Myocyte (in vitro differentiated cells): ENCODE results near the gene STK32B. TPM values are rescaled to one million over a fixed set of nuclear protein-coding genes. Genes with fewer than 3 reads are reported as not detected.
"Not testable (repeated sequence)": the region's sequence is repeated elsewhere in the genome, so short reads cannot be mapped to it uniquely, and the experiment has no call there.

Source experiments
- DNase-seq: peaks from one replicate; pipeline ENCODE4 v3.0.0-alpha.2; 2012; ENCODE audit warnings: low read depth
- total RNA-seq: library from RNA; depleted of rRNA; stranded (reverse); fragments of >200 nt; gene quantifications from 2 replicates; pipeline ENCODE4 v1.2.3, GENCODE V29; 2014

Gene STK32B
- total RNA-seq, 1 donor from 2014 or later, result 0.29 TPM

DNA sequence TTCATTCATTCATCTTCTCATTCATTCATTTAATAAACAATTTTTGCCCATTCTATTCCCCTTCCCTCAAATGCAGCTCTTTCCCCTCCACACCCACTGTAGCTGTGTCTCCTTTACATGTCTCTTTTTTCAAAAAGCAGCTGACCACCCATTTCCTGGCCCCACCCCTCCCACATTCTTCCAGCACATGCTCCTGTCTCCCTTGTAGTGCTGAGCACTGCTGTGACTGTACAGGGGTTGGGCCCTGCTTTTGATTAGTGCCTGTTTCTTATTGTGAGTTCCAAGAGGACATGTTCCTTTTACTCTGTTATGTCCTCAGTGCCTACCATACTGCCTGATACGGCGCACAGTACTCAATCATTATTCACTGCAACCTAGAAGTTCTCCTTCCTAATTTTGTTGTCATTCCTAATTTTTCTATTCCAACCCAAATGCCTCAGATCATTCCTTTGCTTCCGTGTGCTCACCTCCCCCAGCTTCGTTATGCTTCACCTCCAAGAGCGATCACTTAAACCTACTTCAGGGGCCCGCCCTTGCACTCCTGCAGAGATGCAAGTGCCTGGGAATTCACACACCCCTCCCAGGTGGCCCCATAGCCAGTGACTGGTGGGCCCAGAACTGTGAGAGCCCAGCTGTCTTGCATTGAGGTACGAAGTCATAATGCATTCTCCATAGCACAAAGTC lies 152.2 kb downstream of the STK32B start:
- DNase-seq, result no peak

DNA sequence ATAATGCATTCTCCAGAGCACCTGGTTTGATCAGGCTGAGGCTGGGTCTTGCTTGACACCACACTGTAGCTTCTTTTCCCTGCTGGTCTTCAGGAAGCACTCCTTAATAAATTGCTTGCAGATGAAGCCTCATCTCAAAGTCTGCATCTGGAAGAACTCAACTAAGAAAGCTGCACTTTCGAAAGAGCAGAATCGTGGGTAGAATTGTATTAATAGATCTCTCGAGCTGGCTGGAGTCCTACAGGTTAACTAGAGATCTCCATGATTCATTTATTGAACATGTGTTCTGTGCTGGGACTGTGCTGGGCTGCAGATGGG lies 152.7 kb downstream of the STK32B start:
- DNase-seq, result no peak

DNA sequence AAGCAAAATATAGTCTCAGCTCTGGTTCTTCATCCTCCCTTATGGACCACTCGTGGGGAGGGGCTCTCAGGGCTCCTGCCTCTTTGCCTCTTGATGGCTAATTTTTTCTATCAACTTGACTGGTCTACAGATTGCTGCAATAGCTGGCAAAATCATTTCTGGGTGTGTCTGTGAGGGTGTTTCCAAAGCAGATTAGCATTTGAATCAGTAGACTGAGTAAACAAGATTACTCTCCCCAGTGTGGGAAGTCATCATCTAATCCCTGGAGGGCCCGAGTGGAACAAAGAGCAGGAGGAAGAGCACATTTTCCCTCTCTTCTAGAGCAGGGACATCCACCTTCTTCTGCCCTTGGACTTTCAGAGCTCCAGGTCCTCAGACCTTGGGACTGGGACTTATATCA lies 153.5 kb downstream of the STK32B start:
- DNase-seq, result no peak

DNA sequence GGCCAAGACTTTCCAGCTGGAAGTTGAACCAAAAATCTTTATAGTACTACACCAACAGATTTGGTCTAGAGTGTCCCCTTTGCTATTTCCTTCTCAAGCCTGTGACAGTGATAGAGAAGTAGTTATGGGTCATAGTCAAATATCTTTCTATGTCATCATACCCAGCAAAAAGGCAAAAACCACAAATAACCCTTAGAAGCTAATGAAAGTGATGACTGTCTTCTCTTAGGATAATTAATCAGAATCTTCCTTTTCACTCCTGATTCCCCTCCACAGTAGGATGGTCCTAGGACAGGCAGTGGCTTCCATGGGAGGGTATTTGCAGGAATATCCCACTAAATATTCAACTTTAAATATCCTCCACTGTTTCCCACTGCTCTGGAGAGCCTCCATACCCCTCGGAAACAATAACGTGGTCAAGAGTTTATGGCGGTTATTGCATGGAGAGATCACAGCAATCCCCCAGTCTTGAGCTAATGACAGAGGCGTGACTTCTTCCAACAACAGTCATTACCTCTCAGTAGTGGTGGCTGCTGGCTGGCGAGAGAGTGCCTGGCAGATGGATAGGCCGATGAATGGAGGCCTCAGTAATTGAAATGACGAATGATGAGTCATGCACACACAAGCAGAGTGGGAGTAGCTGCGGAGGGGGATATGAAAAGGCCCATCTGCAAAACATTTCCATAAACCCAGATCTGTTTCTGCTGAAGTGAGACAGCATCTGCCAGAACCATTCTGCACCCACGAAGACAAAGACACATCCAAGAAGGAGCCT lies 154.9 kb downstream of the STK32B start:
- peak; percentile 46 for DNase-seq

DNA sequence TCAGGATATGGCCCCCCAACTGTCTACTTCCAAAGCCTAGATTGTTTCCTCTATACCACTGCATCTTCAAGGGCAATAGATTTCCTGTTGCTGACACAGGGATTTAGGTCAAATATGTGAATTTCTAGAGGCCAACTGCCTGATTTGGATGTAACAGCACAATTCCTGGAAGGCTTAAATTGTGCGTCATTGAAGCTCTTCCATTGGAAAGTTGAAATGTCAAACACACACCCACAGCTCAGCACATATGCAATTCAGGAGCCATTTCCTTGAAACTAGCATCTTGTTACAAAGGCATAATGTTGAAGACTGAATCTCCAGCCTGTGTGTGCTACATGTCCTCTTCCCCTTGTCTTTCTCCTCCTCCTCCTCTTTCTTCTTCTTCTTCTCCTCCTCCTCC lies 158.6 kb downstream of the STK32B start:
- DNase-seq, result no peak

DNA sequence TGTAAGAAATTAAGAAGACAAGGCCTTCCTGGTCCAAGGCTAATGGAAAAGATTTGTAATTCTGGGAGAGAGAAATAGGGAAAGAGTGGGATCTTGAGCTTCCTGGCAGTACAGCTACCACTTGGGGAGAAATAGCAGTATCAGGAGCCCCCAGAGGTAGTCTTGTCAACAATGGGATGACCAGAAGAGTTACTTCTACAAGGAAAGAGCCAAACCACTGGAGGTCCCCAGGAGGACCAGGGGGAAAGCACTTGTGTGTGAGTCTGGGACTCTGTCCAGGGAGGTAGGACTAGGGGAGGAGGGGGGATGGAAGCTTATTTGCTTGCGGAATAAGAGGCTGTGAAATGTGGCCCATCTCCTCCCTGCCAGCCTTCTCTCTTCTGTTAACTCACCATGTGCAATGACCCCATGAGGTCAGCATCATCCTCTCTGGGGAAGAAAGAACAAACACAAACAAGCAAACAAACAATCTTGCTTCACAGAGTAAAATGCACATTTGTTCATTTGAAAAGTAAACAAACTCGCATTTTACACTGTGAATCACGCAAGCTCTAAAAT lies 160.1 kb downstream of the STK32B start:
- no peak for DNase-seq

DNA sequence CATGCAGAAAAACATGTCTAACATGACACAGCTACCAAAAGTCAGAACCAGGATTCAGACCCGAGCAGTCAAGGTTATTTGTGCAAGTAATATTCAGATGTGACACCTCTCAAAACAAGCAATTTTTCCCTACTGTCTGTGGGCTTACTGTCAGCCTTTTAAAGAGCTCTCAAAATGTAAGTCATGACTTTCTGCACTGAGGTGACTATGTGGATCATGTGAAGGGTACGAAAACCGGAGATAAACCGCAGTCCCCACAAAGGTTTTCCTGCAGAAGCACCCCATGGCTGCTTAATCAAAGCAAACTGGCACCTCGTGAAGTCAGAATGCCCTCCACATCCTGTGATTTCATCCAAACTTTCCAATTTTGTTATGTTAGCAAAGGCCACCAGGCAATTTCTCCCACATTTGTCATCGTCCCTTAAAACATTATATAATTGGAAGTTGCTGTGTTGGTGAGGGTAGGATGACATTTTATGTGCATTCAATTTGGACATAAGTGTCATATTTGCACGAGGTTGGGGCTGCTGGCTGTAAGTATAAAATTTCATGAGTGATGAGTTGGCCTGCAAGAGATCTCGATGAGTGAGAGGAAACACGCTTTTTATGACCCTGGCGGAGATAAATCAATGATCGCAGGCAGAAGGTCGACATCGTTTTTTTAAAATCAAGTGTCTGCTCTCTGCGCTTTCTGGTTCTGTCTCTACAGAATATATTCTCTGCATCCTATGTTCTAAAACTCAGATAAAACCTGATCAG lies 161.2 kb downstream of the STK32B start:
- DNase-seq, result no peak

DNA sequence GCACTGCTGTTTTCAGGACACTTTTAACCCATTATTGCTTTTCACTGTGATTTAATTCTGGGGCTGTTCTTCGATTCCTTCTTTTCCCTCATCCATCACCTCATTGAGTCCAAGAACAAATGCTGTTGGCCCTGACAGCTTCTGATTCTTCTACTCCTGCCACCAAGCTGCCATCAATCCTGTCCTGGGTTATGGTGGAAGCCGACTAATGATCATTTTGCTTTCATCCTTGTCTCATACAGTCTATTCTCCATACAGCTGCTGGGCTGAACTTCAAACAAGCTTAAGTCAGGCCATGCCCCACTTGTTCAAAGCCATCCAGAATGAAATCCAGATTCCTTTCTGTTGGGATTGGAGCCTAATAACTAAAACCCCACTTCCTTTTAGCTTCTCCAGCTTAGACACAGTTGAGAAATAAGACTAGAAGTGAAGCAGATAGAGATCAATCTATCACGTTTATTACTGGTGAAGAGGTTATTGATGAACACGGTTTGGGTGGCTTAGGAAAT lies 161.9 kb downstream of the STK32B start:
- DNase-seq, result no peak

DNA sequence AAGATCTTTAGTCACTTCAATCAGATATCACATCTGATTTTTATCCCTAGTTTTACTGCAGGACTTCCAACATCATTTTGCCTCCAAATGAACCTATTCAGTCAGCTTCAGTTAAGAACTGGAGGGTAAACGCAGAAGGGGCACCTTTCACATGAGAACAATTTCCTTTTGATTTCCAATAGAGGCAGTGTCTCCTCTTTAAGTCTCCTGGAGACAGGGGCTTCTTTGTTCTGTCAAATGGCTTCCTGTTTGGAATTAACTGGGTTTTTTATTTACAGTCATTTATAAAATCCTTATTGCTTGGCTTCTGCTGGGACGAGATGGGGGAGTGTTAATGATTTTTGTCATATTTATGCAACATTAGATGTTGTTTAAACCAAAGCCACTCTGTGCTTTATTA lies 164.0 kb downstream of the STK32B start:
- DNase-seq, result no peak

DNA sequence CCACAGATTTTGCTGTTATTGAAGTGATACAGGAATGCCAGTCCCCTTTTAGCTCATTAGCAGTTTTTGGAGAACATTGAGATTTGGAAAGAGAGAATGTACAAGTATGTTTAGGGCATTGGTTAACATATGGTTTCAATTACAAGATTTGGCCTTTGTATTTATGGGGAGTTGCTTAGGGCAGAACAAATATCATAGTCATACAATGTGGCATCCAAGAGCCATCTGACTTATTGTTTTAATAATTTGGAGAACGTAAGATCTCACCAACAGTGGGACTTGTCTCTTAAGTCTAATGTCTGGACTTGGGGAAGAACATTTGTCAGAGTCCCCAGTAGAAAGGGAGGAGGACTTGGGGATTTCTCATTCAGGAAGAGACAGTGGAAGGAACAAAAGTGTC lies 166.1 kb downstream of the STK32B start:
- DNase-seq, result no peak

DNA sequence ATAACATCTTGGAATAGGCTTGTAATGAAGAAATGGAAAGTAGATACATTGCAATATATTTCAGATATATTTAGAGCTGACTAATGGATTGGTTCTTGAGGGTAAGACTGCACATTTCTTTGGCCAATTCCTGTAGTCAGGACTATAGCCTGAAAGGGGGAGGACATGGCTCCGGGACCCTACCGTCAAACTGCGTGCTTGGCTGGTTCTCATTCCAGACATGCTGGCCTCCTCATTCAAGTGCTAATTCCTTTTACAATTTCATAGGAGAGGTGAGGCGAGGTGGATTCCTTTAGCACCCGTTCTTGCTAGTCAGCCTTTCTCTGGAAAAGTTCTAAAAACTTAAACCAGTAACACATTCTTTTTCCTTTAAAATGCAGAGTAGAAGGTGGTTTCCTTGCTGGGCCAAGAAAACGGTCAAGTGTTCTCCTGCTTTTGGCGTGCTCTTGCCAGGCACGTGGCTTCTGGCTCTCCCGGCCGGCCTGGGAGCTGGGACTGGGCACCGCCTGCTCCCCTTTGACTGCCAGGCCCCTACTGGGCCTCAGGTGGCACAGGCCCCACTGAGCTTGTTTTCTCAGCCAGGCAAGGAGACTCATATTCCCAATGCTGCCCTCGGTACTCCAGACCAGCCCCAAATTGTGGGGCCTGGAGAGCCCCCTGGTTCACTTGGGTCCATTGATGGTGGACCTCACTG lies 167.2 kb downstream of the STK32B start:
- DNase-seq, result no peak

DNA sequence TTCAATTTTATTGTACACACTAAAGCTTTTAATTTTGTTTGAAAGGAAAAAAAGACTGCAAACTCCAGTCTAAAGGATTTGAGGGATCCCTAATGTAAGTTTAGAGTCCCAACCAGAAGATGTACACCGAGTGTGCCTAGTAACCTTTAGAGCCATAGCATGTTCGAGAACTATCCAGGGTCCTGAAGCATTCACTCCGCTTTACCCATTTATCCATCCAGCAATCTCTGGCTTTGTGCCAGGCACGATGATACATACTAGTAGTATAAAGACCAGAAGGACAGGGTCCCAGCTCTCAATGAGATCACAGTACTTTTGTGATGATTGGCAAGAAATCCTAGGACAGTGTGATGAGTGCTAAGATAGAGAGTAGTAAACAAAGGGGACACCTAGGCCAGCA lies 168.7 kb downstream of the STK32B start:
- peak; percentile 13 for DNase-seq

DNA sequence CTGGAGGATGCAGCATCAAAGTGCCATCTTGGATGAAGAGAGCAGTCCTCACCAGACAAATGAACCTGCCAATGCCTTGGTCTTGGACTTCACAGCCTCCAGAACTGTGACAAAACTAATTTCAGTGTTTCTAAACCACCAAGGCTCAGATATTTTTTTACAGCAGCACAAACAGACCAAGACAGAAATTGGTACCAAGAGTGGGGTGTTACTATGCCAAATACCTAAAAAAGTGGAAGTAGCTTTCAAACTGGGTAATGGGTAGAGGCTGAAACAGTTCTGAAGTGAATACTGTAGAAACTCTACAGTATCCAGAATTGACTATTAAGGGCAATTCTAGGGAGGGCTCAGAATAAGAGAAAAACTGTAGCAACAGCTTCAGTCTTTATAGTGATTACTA lies 170.8 kb downstream of the STK32B start:
- DNase-seq, result no peak

DNA sequence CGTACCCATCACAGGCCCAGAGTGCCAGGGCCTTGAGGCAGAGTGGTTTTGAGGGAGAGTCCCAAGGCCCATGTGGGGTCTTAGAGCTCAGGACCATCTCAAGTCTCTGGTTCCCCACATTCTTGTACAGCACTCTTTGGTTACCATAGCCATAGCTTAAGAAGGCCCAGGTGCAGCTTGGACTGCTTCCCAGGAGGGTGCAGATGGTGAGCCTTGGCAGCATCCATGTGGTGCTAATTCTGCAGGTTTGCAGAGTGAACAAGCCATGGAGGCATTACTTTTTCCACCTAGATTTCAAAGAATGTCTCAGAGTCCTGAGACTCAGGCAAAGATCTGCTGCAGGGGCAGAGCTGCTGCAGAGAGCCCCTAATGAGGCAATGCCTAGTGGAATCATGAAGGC lies 171.7 kb downstream of the STK32B start:
- no peak for DNase-seq

DNA sequence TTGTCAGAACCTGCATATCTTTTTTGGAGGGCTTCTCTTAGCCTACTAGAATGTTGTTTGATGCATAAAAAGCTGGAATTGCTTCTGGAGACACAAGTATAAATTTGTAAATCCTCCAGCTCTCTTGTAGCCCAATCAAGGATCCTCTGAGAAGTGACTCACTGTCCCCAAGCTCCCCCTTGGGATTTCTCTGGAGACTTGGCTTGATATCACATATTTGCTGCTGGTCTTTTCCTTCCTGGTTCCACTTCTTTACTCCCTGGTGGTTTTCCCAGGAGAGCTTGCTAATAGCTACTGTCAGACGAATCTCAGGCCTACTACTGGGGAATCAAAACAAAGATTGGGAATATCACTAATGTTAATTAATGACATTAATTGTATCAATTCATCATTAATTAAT lies 173.1 kb downstream of the STK32B start:
- no peak for DNase-seq

DNA sequence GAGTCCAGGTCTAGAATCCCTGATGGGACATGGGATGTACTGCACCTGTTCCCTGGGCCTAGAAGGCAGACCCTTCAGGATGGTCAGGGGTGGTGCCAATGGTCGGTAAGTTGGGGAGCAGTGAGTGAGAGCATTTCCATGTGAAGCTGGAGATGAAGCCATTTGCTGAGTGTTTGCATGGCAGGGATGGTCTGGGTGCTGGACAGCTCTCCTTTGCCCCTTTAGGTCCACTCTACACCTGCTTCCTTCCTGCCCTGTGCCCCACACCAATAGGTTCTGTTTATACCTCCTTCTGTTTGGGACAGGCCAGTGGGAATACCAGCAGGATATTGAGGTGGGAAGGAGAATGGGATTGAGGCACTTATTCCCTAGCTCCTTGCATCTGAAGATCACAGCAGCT lies 181.3 kb downstream of the STK32B start:
- DNase-seq, result no peak

DNA sequence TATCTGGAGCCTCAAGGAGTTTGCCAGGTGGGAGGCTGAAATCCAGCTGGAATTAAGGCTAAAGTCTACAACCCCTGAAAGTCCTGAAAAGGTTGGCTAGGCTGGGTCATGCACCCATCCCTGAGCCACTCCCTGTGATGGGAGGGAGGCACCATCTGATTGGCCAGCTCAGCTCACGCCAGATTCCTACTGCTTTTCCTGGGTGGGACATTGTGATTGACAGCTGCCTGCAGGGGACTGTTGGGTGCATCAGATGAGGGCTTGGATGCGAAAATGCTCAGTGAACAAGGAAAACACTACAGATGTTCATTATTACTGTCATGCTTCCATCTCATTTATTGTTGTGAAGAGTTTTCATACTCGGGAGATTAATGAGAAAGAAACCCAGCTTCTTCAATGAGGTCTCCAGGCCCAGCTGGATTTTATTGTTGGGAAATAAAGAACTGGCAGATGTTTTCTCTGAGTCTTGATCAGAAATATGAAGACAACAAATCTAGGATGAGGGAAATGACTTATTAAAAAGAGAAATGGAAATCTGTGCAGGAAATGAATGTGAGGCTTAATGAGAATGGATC lies 185.9 kb downstream of the STK32B start:
- DNase-seq, result no peak

DNA sequence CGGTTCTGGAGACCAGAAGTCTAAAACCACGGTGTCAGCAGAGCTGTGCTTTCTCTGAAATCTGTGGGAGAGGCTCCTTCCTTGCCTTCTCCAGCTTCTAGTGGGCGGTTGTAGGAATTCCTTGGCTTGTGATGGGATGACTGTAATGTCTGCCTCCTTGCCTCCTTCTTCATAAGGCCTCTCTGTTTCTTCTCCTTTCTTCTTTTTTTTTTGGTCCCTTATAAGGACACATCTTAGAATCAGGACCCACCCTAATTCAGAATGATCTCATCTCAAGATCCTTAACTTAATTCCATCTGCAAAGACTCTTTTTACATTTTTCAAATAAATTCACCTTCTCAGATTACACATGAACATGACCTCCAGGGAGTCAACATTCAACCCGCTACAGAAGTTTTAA lies 186.9 kb downstream of the STK32B start:
- DNase-seq, result peak; percentile 1

DNA sequence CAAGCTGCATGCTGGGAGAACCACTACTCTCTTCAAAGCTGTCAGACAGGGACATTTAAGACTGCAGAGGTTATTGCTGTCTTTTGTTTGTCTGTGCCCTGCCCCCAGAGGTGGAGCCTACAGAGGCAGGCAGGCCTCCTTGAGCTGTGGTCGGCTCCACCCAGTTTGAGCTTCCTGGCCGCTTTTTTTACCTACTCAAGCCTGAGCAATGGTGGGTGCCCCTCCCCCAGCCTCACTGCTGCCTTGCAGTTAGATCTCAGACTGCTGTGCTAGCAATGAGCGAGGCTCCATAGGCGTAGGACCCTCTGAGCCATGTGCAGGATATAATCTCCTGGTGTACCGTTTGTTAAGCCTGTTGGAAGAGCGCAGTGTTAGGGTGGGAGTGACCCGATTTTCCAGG lies 195.8 kb downstream of the STK32B start:
- not testable (repeated sequence) for DNase-seq

DNA sequence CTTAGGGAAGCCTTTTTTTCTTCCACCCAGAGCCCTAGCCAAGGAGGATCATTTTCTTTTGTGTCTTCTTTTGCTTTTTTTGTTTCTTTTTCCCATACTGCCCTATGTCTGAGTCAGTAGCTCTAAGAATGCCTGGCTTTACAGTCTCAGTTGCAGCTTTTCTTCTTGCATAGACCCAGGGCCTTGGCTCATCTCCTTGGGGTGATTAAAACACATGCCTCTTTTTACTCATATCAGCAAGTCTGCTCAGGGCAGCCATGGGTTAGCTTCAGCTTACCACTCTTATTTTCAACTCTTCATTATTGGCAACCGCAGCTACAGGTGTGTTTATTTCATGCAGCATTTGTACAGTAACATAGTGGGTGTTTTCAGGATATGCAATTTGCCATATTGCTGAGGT lies 196.5 kb downstream of the STK32B start:
- no peak for DNase-seq

DNA sequence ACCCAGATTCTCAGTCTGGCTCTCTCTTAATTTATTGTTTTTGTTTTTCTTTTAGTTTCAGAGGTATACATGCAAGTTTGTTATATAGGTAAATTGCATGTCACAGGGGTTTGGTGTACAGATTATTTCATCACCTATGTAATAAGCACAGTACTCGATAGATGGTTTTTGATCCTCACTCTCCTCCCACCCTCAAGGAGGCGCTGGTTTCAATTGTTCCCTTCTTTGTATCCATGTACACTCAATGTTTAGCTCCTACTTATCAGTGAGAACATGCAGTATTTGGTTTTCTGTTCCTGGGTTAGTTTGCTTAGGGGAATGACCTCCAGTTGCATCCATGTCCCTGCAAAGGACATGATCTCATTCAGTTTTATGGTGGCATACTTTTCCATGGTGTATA lies 198.4 kb downstream of the STK32B start:
- no peak for DNase-seq
